ENCODE results near the gene AP1AR.
"Not testable (repeated sequence)": the region's sequence is repeated elsewhere in the genome, so short reads cannot be mapped to it uniquely, and the experiment has no call there.

The AP1AR gene

GRCh38 chr4:112279025-112279881 lies 47.7 kb downstream of the AP1AR start:
- DNase-seq (ENCODE audit: low read depth in 2 of 2): no peak

DNA sequence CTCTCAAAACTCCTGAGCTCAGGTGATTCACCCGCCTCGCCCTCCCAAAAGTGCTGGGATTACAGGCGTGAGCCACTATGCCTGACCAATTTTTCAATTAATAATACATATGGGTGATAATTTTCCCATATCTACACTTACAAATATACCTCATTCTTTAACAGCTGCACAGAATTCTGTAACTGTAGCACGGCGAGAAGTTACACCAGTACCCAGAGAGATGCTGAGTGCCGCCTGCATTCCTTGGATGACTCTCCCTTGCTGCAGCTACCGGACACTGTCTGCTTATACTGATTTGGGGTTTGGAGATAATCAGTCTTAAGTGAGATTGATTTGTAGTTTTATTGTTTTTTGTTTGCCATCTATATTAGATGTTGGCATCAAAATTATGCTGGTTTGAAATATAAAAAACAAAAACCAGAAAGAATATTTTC lies 48.3 kb downstream of the AP1AR start:
- no peak for DNase-seq (ENCODE audit: low read depth in 2 of 2)

- no peak for DNase-seq (ENCODE audit: low read depth in 2 of 2)
Observed at GRCh38 chr4:112280386-112281056, 48.9 kb downstream of the AP1AR start.

- not testable (repeated sequence) for DNase-seq (ENCODE audit: low read depth in 2 of 2)
Observed at GRCh38 chr4:112281895-112282398, 50.4 kb downstream of the AP1AR start.

DNA sequence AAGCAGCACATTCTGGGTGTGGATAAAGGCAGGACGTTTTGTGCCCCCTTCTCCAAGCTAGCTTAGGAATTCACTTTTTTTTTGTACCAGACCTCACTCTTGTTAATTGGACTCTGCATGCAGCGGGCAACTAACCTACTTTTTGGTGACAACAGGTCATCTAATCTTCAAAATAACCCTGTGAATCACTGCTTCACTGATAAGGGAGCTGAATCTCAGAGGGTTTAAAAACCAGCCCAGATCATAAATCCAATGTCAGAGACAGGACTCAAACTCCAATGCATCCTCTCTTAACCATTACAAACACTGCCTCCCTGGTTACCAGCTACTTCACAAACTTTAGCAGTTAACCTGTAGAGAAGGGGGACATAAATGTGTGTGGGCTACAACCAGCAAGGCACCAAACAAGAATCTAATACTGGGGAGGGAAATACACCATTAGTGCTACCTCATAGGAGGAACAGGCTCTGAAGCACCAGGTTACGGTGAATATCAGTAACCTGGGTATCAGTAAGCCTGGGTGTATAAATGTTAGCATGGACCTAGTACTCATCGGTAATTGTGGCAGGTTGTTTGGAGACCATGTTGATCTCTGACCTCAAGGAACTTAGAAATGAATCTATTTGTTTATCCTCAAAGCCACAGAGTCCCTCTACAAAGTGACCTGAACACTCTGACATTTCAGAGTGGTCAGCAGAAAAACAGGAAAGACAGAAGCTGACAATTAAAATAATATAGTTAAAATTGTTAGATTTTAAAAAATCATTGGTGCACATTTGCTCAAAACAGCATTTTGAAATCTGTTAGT lies 51.5 kb downstream of the AP1AR start:
- no peak for DNase-seq (ENCODE audit: low read depth in 2 of 2)

DNA sequence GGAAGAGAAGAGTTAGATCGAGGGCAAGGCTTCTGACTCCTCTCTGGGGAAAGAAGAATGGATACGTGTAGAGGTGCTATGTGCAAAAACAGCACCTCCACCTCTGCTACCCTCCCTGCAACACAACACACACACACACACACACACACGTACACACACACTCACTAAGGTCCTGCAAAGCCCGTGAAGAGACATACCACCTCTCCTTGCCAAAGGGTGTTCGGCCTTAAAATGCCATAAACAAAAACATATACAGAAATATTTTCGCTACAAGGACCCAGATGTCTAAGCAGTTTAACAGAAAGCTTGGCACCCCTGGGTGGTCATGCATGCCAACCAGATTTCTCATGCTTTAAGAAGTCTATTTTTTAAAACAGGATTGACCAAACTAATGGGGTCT lies 52.6 kb downstream of the AP1AR start:
- no peak for DNase-seq (ENCODE audit: low read depth in 2 of 2)

GRCh38 chr4:112284662-112285411 lies 53.2 kb downstream of the AP1AR start:
- no peak for DNase-seq (ENCODE audit: low read depth in 2 of 2)

DNA sequence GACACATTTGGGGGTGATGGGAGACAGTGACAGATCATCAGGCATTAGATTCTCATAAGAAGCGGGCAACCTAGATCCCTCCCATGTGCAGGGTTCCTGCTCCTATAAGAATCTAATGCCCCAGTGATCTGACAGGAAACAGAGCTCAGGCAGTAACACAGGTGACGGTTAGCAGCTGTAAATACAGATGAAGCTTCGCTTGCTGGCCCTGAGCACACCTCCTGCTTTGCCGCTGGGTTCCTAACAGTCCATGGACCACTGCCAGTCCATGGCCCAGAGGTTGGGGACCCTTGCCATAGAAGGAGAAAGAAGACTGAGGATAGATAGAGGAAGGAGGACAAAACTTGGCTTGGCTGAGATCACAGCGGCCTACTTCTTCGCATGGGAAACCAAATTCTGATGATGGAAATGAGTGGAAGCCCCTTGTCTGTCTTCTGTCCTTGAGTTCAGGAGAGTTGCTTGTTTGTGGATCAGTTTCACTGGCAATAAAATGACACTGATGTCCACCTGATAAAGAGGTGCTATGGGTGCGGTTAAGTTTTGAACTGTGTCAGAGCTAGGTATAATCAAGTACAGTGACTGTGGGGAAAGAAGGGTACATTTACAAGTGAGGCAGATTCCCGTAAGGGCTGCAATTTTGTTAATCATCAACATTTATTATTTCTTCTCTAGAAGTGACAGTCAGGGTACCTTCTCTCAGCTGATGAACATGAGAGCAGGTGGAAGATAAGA lies 55.8 kb downstream of the AP1AR start:
- no peak for DNase-seq (ENCODE audit: low read depth in 2 of 2)

DNA sequence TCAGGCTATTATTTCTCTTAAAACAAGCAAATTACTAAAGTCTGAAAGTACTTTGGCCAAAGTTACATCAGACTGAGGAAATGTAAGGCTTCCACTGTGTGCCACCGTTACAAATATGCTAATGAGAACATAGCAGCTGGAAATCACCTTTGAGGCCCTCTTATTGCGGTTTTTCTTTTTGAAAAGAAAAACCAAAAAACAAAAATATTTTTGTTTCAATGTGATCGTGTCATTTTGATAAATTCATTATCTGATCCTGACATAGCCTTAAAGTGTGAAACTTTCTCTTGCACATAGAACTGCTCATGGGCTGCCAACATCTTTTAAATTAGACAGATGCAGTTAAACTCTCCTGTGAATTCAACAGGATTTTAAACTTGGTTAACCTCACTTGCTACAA lies 56.9 kb downstream of the AP1AR start:
- DNase-seq (ENCODE audit: low read depth in 2 of 2): no peak

DNA sequence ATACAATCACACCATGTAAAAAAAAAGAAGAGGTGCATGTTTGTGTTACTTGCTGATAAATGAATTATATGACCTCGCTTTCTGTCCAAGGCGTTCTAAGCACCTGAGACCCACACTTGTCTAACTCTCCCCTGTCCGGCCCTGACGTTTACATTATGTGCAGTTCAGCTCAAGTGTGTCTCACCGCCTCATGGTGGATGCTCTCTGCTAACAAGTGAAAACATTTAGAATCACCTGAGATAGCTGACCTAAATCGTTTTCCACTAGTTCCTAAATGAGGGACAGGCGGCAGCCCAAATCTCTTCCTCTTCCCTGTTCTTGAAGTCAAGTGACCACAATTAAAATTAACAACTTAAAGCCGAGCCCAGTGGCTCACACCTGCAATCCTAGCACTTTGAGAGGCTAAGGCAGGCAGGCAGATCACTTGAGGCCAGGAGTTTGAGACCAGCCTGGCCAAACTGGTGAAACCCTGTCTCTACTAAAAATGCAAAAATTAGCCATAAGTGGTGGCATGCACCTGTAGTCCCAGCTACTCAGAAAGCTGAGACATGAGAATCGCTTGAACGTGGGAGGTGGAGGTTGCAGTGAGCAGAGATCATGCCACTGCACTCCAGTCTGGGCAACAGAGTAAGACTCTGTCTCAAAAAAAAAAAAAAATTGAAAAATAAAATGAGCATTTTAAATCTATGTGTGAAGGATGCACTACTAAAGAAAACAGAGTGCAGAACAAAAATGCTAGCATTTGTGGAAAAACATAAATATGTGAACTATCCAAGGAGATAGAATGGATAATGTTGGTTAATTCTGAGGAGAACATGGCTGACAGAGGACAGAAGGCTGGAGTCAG lies 58.0 kb downstream of the AP1AR start:
- DNase-seq (ENCODE audit: low read depth in 2 of 2): no peak

GRCh38 chr4:112290341-112290740 lies 58.8 kb downstream of the AP1AR start:
- DNase-seq (ENCODE audit: low read depth in 2 of 2): no peak

DNA sequence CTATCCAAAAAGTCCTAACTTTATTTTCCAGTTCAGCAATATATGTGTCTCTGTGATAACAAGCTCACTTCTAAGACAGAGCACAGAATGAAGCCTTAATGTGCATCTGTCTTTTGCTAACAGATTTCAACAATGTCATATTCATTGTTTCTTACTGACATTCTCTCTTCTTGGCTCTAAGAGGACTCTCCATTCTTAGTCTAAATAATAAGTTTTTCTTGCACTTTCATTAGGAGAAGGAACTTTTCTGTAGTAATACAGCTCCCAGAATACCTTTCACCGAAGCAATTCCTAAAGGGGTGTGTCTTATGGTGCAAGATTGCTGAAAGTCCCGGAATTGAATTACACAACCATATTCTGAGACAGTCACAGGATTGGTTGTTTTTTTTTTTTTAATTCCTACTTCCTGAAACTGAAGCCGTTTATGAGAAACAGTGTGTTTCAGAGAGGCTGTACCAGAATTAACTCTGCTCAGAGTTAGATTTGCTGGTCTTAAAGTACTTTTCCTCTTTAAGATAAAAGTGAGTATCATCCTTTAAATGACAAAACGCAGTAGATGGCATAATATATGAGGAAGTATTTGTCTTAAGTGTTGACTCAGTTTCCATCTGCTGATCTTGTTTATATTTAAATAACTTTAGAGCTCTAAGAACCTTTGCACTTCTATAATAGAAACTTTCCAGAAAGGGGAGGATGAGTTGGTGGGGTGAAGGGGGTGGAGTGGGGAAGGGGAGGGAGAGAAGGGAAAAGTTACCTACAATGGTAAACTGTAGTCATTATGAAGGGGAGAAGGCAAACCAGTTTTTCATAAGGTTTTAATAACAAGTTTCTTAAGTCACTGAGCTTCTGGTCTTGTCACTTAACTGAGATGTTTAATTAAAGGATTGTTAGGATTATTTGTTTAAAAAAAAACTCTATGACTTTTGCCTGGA lies 65.6 kb downstream of the AP1AR start, which contains the start of gene ALPK1:
TSS of gene ALPK1 (plus strand) at position 421 of the 932 bp plus-strand sequence.
- peak; percentile 84 to 85 for DNase-seq (ENCODE audit: low read depth in 2 of 2)

DNA sequence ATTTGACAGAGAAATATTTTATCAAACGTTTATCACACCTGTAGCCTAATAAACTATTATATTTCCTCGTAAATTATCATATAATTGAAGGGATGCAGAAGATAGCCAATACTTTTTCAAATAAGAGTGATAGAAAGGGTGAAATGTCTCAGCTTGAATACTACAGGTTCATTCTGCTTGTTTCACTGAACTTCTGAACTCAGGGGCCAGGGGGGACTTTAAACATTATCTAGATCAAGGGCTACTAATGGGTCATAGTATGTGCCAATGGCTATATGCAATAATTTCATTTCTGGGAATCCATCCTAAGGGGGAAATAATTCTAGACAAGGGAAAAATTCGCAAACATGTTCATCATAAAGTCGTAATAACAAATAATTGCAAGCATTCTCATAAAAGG lies 68.1 kb downstream of the AP1AR start:
- DNase-seq (ENCODE audit: low read depth in 2 of 2): no peak

GRCh38 chr4:112302320-112303274 lies 71.0 kb downstream of the AP1AR start:
- no peak for DNase-seq (ENCODE audit: low read depth in 2 of 2)

GRCh38 chr4:112305477-112305876 lies 73.9 kb downstream of the AP1AR start:
- not testable (repeated sequence) for DNase-seq (ENCODE audit: low read depth in 2 of 2)

- peak in 1 of 2 experiments; percentile 38 for DNase-seq (ENCODE audit: low read depth in 2 of 2)
Observed at GRCh38 chr4:112309263-112309791, 77.7 kb downstream of the AP1AR start.

- no peak for DNase-seq (ENCODE audit: low read depth in 2 of 2)
Observed at GRCh38 chr4:112311516-112311915, 79.9 kb downstream of the AP1AR start.
